Bronchial epithelial cell (primary cell): ENCODE measurements around the gene ITM2B. TPM values are rescaled to one million over a fixed set of nuclear protein-coding genes. Genes with fewer than 3 reads are reported as not detected.

Experiments used
- DNase-seq: peaks from one replicate; pipeline ENCODE4 v3.0.0-alpha.2; 2010; ENCODE audit warnings: low read depth
- FAIRE-seq: peaks from 2 replicates; lab custom pipeline; 2011; peaks lifted over from hg19 to GRCh38; lab: Jason Lieb, UNC
- H3K27me3 ChIP-seq: 2 replicates; pipeline ENCODE4 v1.5.1; 2011; ENCODE audit warnings: low read length; ENCODE audit not compliant: control insufficient read depth, insufficient read depth
- H3K36me3 ChIP-seq: 2 replicates; pipeline ENCODE4 v1.5.1; 2011; ENCODE audit warnings: low read length; ENCODE audit not compliant: control insufficient read depth, insufficient read depth
- H3K4me3 ChIP-seq: 2 replicates; pipeline ENCODE4 v1.5.1; 2011; ENCODE audit warnings: mild to moderate bottlenecking, low read depth, low read length, control low read depth
- CTCF ChIP-seq: IDR thresholded peaks from 2 replicates; pipeline ENCODE4 v1.5.1; 2011; ENCODE audit warnings: mild to moderate bottlenecking, moderate library complexity, low read length, control low read depth, inconsistent platforms; ENCODE audit not compliant: insufficient read depth, severe bottlenecking
- total RNA-seq: library from RNA; depleted of rRNA; stranded (reverse); fragments of >200 nt; gene quantifications from 2 replicates; pipeline ENCODE4 v1.2.1, GENCODE V29; 2014

ITM2B gene
- total RNA-seq, 1 donor from 2014 or later, result 57.4 TPM

- FAIRE-seq (no peak), DNase-seq (peak; percentile 81)
- Histone ChIP-seq H3K4me3 (peak within 1 kb of the TSS; percentile 88), H3K36me3 (peaks cover 1% of the 10 kb centered on the region), H3K27me3 (no peaks in the 10 kb centered on the region)
- TF ChIP-seq CTCF, result no peak
These were observed 70.5 kb downstream of the ITM2B start, which contains the start of gene RB1 for GRCh38 chr13:48303359-48304142. TSS of gene RB1 (plus strand) at chr13:48303751. CDS start at chr13:48303913, 162 bp downstream.

- no peak for TF ChIP-seq CTCF
- DNase-seq (peak; percentile 26), FAIRE-seq (no peak)
- H3K36me3 ChIP-seq, result peaks cover 1% of the 10 kb centered on the region
- H3K27me3 ChIP-seq, result no peaks in the 10 kb centered on the region
- H3K4me3 ChIP-seq, result peak overlapping the region; percentile 88
These were observed 71.3 kb downstream of the ITM2B start for GRCh38 chr13:48304143-48304876.

GRCh38 chr13:48311223-48311622 is 78.2 kb downstream of the ITM2B start:
- DNase-seq (peak; percentile 59), FAIRE-seq (no peak)
- peaks cover 2% of the 10 kb centered on the region for H3K36me3 ChIP-seq
- H3K27me3 ChIP-seq, result no peaks in the 10 kb centered on the region
- H3K4me3 ChIP-seq, result no peak overlapping the region
- no peak for TF ChIP-seq CTCF

- H3K4me3 ChIP-seq, result no peak overlapping the region
- peaks cover 5% of the 10 kb centered on the region for H3K36me3 ChIP-seq
- no peak for TF ChIP-seq CTCF
- no peak for FAIRE-seq
- no peak for DNase-seq
- no peaks in the 10 kb centered on the region for H3K27me3 ChIP-seq
These were observed 83.1 kb downstream of the ITM2B start for GRCh38 chr13:48315969-48316650.

- peaks cover 5% of the 10 kb centered on the region for H3K36me3 ChIP-seq
- DNase-seq, result no peak
- no peaks in the 10 kb centered on the region for H3K27me3 ChIP-seq
- FAIRE-seq, result no peak
- H3K4me3 ChIP-seq, result no peak overlapping the region
- TF ChIP-seq CTCF, result no peak
These were observed 84.0 kb downstream of the ITM2B start for GRCh38 chr13:48316826-48317510.
